Measurements from ENCODE around the gene MED8.

GRCh38 chr1:43354471-43354870 is 35.1 kb downstream of the MED8 start:
- TF ChIP-seq RAD21 (conservative IDR thresholded peaks at IDR 0.05 in 1 of 2, IDR thresholded peaks at IDR 0.05 in 1 of 2) = no peak
- TF ChIP-seq CEBPB (IDR thresholded peaks at IDR 0.05) = no peak
- no peak for TF ChIP-seq POLR2A (IDR thresholded peaks at IDR 0.05; ENCODE audit: low read length)
- no peak for TF ChIP-seq CTCF (IDR thresholded peaks at IDR 0.05)
- TF ChIP-seq JUNB (IDR thresholded peaks at IDR 0.05) = no peak
- no peak for TF ChIP-seq TFCP2L1 (CRISPR knock-in tag; IDR thresholded peaks at IDR 0.05)
- TF ChIP-seq FOXS1 (CRISPR knock-in tag; IDR thresholded peaks at IDR 0.05) = no peak
- no peak for TF ChIP-seq ZFP36 (IDR thresholded peaks at IDR 0.05; ENCODE audit: borderline replicate concordance, partially characterized antibody)
- no peak for TF ChIP-seq REST (IDR thresholded peaks at IDR 0.05)
- TF ChIP-seq TP53 (CRISPR knock-in tag; IDR thresholded peaks at IDR 0.05) = no peak
- no peak for TF ChIP-seq SMC3 (IDR thresholded peaks at IDR 0.05)
- no peak for TF ChIP-seq MAX (IDR thresholded peaks at IDR 0.05)
- TF ChIP-seq RARB (CRISPR knock-in tag; IDR thresholded peaks at IDR 0.05) = no peak
